HEK293 (cell line): ENCODE results near the gene LOXL1.
A peak's percentile ranks its signal among the peaks of the same experiment; 100 is the strongest.

Experiments
- CTCF ChIA-PET: fragments of 350-600 bp; formaldehyde crosslinking; extraction: SDS; loops from one replicate; lab custom pipeline; 2021; ENCODE audit warnings: antibody characterized with exemption; lab: Yijun Ruan, JAX
- POLR2A ChIA-PET: fragments of 300-600 bp; formaldehyde crosslinking; extraction: SDS; loops from one replicate; lab custom pipeline; 2020; ENCODE audit warnings: antibody characterized with exemption, inconsistent platforms; lab: Yijun Ruan, JAX
- H3K27ac ChIP-seq: fragments of 200-500 bp; sonication (Bioruptor generic); 2 replicates; pipeline ENCODE4 v1.5.1; 2014; ENCODE audit warnings: low read depth, low read length, control low read depth, inconsistent platforms; ENCODE audit errors: extremely low read depth
- H3K36me3 ChIP-seq, 2 experiments: fragments of 200-500 bp in 1 of 2; sonication (Bioruptor generic) in 1 of 2; 1 replicate in 1 of 2; 2 replicates in 1 of 2; pipeline ENCODE4 v1.5.1; 2014 to 2017; ENCODE audit warnings: inconsistent platforms in 2 of 2, low read length in 2 of 2; ENCODE audit not compliant: control insufficient read depth in 2 of 2, insufficient read depth in 1 of 2
- H3K4me1 ChIP-seq: fragments of 200-500 bp; sonication (Bioruptor generic); 2 replicates; pipeline ENCODE4 v1.5.1; 2014; ENCODE audit warnings: mild to moderate bottlenecking, low read length, inconsistent platforms; ENCODE audit not compliant: control insufficient read depth, insufficient read depth
- H3K4me3 ChIP-seq: 2 replicates; pipeline ENCODE4 v1.5.1; 2011; ENCODE audit warnings: low read depth, mild to moderate bottlenecking, control low read depth, low read length, moderate library complexity
- H3K9me3 ChIP-seq: fragments of 200-500 bp; sonication (Bioruptor generic); 2 replicates; pipeline ENCODE4 v1.5.1; 2014; ENCODE audit warnings: low read depth, low read length, inconsistent platforms; ENCODE audit not compliant: control insufficient read depth, insufficient read depth
- GLI2 ChIP-seq: fragments of 450-650 bp; formaldehyde crosslinking; IDR thresholded peaks from 2 replicates; pipeline ENCODE4; 2017; ENCODE audit warnings: missing biosample characterization, missing genetic modification characterization, low read depth, borderline replicate concordance
- GLIS1 ChIP-seq: fragments of 450-650 bp; formaldehyde crosslinking; IDR thresholded peaks from 2 replicates; pipeline ENCODE4 v1.5.1; 2016; ENCODE audit warnings: missing biosample characterization, missing genetic modification characterization
- IKZF3 ChIP-seq: fragments of 450-650 bp; IDR thresholded peaks from 2 replicates; pipeline ENCODE4 v1.5.0; 2018; ENCODE audit warnings: missing biosample characterization, mild to moderate bottlenecking, missing genetic modification characterization, moderate library complexity
- KLF10 ChIP-seq: fragments of 450-650 bp; IDR thresholded peaks from 2 replicates; pipeline ENCODE4 v1.5.1; 2018; ENCODE audit warnings: missing biosample characterization, mild to moderate bottlenecking, missing genetic modification characterization
- MYNN ChIP-seq: fragments of 450-650 bp; formaldehyde crosslinking; IDR thresholded peaks from 2 replicates; pipeline ENCODE4 v1.5.1; 2016; ENCODE audit warnings: missing biosample characterization, missing genetic modification characterization, borderline replicate concordance
- YY1 ChIP-seq: fragments of 450-650 bp; formaldehyde crosslinking; IDR thresholded peaks from 2 replicates; pipeline ENCODE4 v1.5.1; 2018; ENCODE audit warnings: missing biosample characterization, missing genetic modification characterization
- ZIC2 ChIP-seq: fragments of 450-650 bp; formaldehyde crosslinking; IDR thresholded peaks from 2 replicates; pipeline ENCODE4 v1.5.1; 2016; ENCODE audit warnings: missing biosample characterization, missing genetic modification characterization
- ZNF133 ChIP-seq: fragments of 450-650 bp; formaldehyde crosslinking; IDR thresholded peaks from 2 replicates; pipeline ENCODE4 v1.5.1; 2016; ENCODE audit warnings: missing biosample characterization, missing genetic modification characterization
- ZNF184 ChIP-seq: fragments of 450-650 bp; IDR thresholded peaks from 2 replicates; pipeline ENCODE4 v1.5.1; 2018; ENCODE audit warnings: missing biosample characterization, mild to moderate bottlenecking, missing genetic modification characterization
- ZNF302 ChIP-seq: fragments of 450-650 bp; formaldehyde crosslinking; IDR thresholded peaks from 2 replicates; pipeline ENCODE4 v1.5.1; 2016; ENCODE audit warnings: missing biosample characterization, missing genetic modification characterization, low read depth
- ZNF324 ChIP-seq: fragments of 450-650 bp; formaldehyde crosslinking; IDR thresholded peaks from 2 replicates; pipeline ENCODE4 v1.5.1; 2016; ENCODE audit warnings: missing biosample characterization, missing genetic modification characterization
- ZNF350 ChIP-seq: fragments of 450-650 bp; formaldehyde crosslinking; IDR thresholded peaks from 2 replicates; pipeline ENCODE4 v1.5.0; 2017; ENCODE audit warnings: missing biosample characterization, mild to moderate bottlenecking, missing genetic modification characterization
- ZNF366 ChIP-seq: fragments of 450-650 bp; formaldehyde crosslinking; conservative IDR thresholded peaks from 2 replicates; pipeline ENCODE4 v1.5.1; 2016; ENCODE audit warnings: missing biosample characterization, missing genetic modification characterization
- ZNF530 ChIP-seq: fragments of 450-650 bp; formaldehyde crosslinking; IDR thresholded peaks from 2 replicates; pipeline ENCODE4 v1.5.1; 2016; ENCODE audit warnings: low read depth, missing biosample characterization, missing genetic modification characterization
- ZNF548 ChIP-seq: fragments of 450-650 bp; formaldehyde crosslinking; IDR thresholded peaks from 2 replicates; pipeline ENCODE4 v1.5.1; 2016; ENCODE audit warnings: missing biosample characterization, missing genetic modification characterization
- ZNF600 ChIP-seq: fragments of 450-650 bp; formaldehyde crosslinking; IDR thresholded peaks from 2 replicates; pipeline ENCODE4 v1.5.1; 2016; ENCODE audit warnings: missing biosample characterization, missing genetic modification characterization
- ZNF610 ChIP-seq: fragments of 450-650 bp; formaldehyde crosslinking; IDR thresholded peaks from 2 replicates; pipeline ENCODE4 v1.5.1; 2016; ENCODE audit warnings: missing biosample characterization, missing genetic modification characterization, borderline replicate concordance
- ZNF707 ChIP-seq: fragments of 450-650 bp; formaldehyde crosslinking; IDR thresholded peaks from 2 replicates; pipeline ENCODE4 v1.5.1; 2016; ENCODE audit warnings: missing biosample characterization, missing genetic modification characterization
- ZNF837 ChIP-seq: fragments of 450-650 bp; formaldehyde crosslinking; IDR thresholded peaks from 2 replicates; pipeline ENCODE4 v1.5.1; 2016; ENCODE audit warnings: missing biosample characterization, missing genetic modification characterization
- TF ChIP-seq, protein P1 (sequence below): fragments of 450-650 bp; formaldehyde crosslinking; IDR thresholded peaks from 2 replicates; pipeline ENCODE4 v1.5.1; 2016; ENCODE audit warnings: missing biosample characterization, missing genetic modification characterization
- TF ChIP-seq, protein P2 (sequence below): fragments of 450-650 bp; formaldehyde crosslinking; IDR thresholded peaks from 2 replicates; pipeline ENCODE4 v1.5.1; 2016; ENCODE audit warnings: missing biosample characterization, missing genetic modification characterization
- TF ChIP-seq, protein P3 (sequence below): fragments of 450-650 bp; formaldehyde crosslinking; IDR thresholded peaks from 2 replicates; pipeline ENCODE4 v1.5.1; 2017; ENCODE audit warnings: missing biosample characterization, missing genetic modification characterization

Gene LOXL1

DNA sequence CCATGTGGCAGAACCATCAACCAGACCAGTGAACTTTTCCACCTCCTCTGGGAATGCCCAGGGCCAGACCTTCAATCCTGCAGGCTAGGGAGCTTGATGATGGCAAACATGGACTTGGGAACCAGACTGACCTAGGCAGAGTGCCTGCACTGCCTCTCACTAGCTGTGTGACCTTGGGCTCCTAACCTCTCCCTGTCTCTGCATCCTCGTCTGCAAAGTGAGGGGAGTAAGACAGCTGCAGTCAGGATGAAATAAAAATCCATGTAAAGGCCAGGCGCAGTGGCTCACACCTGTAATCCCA is 17.5 kb upstream of the LOXL1 start:
- CTCF ChIA-PET = interaction anchor here (0.6 to 9.4 kb wide), 22 partner anchors 10 to 414 kb away, joined by 3 to 88 read pairs (median 3); partner anchors contain the start of genes LOXL1 and TBC1D21

DNA sequence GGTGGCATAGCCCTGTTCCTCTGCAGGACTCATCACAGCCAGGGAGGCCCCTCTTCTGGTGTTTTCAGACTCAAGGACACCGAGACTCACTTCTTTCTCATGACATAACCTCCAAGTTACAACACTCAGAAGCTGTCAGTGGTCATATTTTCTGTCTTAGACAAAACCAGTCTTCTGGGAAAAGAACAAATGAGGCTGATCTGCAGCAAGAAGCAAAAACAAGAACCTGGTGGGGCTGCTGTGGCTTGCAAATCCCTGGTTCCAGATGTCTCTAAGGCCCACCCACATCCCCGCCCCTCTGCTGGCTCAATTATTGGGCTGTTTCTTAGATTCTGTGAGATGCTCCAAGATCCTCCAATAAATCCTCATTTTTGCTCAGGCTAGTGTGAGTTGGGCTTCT is 16.6 kb upstream of the LOXL1 start:
- POLR2A ChIA-PET = no interaction called here
- TF ChIP-seq ZNF530 = no peak
- no peak for TF ChIP-seq ZNF184 (tag by site-specific recombination)
- TF ChIP-seq ZNF548 (tag by site-specific recombination) = no peak
- TF ChIP-seq ZNF324 = no peak
- no peak for TF ChIP-seq KLF10 (tag by site-specific recombination)
- no peak for TF ChIP-seq ZNF610 (tag by site-specific recombination)
- TF ChIP-seq ZNF366 (tag by site-specific recombination) = no peak
- no peak for TF ChIP-seq MYNN (tag by site-specific recombination)
- TF ChIP-seq ZNF133 (tag by site-specific recombination) = no peak
- H3K4me1 ChIP-seq = no peaks in the 10 kb centered on the region
- no peak overlapping the region for H3K4me3 ChIP-seq
- H3K9me3 ChIP-seq = no peaks in the 10 kb centered on the region
- no peak overlapping the region for H3K27ac ChIP-seq
- H3K36me3 ChIP-seq = no peaks in the 10 kb centered on the region
- CTCF ChIA-PET = interaction anchor here (0.6 to 9.4 kb wide), 16 partner anchors 11 to 439 kb away, joined by 3 to 88 read pairs (median 4); partner anchors contain the start of gene TBC1D21

More for the DNA sequence above, 17.5 kb upstream of the LOXL1 start:
- Histone ChIP-seq H3K27ac (no peak overlapping the region), H3K4me3 (no peak overlapping the region), H3K4me1 (no peaks in the 10 kb centered on the region)
- POLR2A ChIA-PET = no interaction called here
- TF ChIP-seq, protein P1, sequence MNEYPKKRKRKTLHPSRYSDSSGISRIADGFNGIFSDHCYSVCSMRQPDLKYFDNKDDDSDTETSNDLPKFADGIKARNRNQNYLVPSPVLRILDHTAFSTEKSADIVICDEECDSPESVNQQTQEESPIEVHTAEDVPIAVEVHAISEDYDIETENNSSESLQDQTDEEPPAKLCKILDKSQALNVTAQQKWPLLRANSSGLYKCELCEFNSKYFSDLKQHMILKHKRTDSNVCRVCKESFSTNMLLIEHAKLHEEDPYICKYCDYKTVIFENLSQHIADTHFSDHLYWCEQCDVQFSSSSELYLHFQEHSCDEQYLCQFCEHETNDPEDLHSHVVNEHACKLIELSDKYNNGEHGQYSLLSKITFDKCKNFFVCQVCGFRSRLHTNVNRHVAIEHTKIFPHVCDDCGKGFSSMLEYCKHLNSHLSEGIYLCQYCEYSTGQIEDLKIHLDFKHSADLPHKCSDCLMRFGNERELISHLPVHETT (tag by site-specific recombination) = no peak
- TF ChIP-seq, protein P2, sequence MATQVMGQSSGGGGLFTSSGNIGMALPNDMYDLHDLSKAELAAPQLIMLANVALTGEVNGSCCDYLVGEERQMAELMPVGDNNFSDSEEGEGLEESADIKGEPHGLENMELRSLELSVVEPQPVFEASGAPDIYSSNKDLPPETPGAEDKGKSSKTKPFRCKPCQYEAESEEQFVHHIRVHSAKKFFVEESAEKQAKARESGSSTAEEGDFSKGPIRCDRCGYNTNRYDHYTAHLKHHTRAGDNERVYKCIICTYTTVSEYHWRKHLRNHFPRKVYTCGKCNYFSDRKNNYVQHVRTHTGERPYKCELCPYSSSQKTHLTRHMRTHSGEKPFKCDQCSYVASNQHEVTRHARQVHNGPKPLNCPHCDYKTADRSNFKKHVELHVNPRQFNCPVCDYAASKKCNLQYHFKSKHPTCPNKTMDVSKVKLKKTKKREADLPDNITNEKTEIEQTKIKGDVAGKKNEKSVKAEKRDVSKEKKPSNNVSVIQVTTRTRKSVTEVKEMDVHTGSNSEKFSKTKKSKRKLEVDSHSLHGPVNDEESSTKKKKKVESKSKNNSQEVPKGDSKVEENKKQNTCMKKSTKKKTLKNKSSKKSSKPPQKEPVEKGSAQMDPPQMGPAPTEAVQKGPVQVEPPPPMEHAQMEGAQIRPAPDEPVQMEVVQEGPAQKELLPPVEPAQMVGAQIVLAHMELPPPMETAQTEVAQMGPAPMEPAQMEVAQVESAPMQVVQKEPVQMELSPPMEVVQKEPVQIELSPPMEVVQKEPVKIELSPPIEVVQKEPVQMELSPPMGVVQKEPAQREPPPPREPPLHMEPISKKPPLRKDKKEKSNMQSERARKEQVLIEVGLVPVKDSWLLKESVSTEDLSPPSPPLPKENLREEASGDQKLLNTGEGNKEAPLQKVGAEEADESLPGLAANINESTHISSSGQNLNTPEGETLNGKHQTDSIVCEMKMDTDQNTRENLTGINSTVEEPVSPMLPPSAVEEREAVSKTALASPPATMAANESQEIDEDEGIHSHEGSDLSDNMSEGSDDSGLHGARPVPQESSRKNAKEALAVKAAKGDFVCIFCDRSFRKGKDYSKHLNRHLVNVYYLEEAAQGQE = no peak
- TF ChIP-seq ZNF302 (tag by site-specific recombination) (no peak), ZIC2 (tag by site-specific recombination) (no peak)
- TF ChIP-seq, all 188 proteins: peak for 0
- H3K9me3 ChIP-seq = no peaks in the 10 kb centered on the region
- H3K36me3 ChIP-seq = no peaks in the 10 kb centered on the region

DNA sequence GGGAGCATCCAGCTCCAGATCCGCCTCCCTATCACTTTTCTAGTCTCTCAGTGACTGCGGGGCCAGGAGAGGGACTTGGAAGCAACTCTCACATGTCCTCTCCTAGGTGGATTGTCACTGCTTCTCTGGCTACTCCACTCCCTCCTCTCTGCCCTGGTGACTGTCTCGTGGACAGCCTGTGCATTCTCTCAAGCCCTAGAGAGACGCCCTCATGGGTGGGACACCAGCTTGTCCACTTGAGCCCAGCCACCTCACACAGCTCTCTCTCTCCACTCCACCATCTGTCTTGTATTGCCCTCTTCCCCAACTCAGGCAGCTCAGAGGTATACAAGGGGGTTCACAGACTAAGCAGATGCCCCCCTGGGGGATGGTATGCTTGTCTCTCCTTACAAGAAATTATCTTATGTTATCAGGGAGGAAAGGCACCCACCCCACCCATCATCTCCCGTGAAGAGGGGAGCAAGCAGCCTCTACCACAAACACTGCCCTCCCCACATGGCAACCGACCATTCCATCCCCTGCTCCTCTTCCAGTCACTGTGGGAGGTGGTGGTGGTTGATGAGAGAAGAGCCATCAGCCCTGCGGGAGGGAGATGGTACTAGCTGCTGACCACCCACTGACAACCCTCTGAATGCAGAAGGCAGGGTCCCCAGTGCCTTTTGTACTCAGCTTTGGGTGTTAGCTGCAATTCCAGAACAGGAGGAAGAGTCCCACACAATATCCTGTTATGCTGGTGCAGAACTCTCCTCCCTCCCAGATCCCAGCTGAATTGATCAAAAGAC is 15.5 kb upstream of the LOXL1 start:
- Histone ChIP-seq H3K9me3 (no peaks in the 10 kb centered on the region), H3K36me3 (no peaks in the 10 kb centered on the region), H3K4me3 (no peak overlapping the region), H3K4me1 (no peaks in the 10 kb centered on the region), H3K27ac (no peak overlapping the region)
- CTCF ChIA-PET = interaction anchor here (0.5 to 9.4 kb wide), 9 partner anchors 12 to 577 kb away, joined by 3 to 88 read pairs (median 4); partner anchors contain the start of gene TBC1D21
- POLR2A ChIA-PET = no interaction called here
- no peak for TF ChIP-seq ZNF837 (tag by site-specific recombination)
- no peak for TF ChIP-seq ZNF350 (tag by site-specific recombination)
- peak; percentile 78 for TF ChIP-seq GLIS1 (tag by site-specific recombination)
- TF ChIP-seq, protein P3, sequence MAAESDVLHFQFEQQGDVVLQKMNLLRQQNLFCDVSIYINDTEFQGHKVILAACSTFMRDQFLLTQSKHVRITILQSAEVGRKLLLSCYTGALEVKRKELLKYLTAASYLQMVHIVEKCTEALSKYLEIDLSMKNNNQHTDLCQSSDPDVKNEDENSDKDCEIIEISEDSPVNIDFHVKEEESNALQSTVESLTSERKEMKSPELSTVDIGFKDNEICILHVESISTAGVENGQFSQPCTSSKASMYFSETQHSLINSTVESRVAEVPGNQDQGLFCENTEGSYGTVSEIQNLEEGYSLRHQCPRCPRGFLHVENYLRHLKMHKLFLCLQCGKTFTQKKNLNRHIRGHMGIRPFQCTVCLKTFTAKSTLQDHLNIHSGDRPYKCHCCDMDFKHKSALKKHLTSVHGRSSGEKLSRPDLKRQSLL (tag by site-specific recombination) = no peak
- TF ChIP-seq ZNF707 = no peak
- peak; percentile 61 for TF ChIP-seq ZIC2 (tag by site-specific recombination)
- TF ChIP-seq YY1 = no peak
- no peak for TF ChIP-seq IKZF3 (tag by site-specific recombination)
- TF ChIP-seq GLI2 (tag by site-specific recombination) = no peak
- TF ChIP-seq ZNF600 (tag by site-specific recombination) = peak; percentile 90
- TF ChIP-seq, protein P2 = no peak
